SU-DHL-6 (cell line): Measurements from ENCODE around the gene RUVBL2.

ENCODE experiments used
- H2AFZ ChIP-seq: fragments of 200-600 bp; sonication (generic); 2 replicates; pipeline ENCODE4 v1.6.1; 2014; ENCODE audit warnings: low read depth, mild to moderate bottlenecking, moderate library complexity, mixed read lengths, antibody characterized with exemption, low read length; ENCODE audit not compliant: severe bottlenecking
- H3F3A ChIP-seq: fragments of 200-600 bp; shearing (Covaris generic); 2 replicates; pipeline ENCODE4 v1.6.0; 2016; ENCODE audit warnings: antibody characterized with exemption, mild to moderate bottlenecking; ENCODE audit not compliant: insufficient read depth
- H3K27ac ChIP-seq: fragments of 200-600 bp; sonication (generic); 2 replicates; pipeline ENCODE4 v1.5.1; 2016; ENCODE audit warnings: low read depth, mild to moderate bottlenecking, low read length, moderate library complexity, mixed read lengths
- H3K27me3 ChIP-seq: fragments of 200-600 bp; sonication (generic), shearing (Covaris generic); 2 replicates; pipeline ENCODE4 v1.6.0; 2014; ENCODE audit warnings: mild to moderate bottlenecking, low read length
- H3K36me3 ChIP-seq: fragments of 200-600 bp; sonication (generic); 2 replicates; pipeline ENCODE4 v1.6.1; 2014; ENCODE audit warnings: mild to moderate bottlenecking, low read length, mixed read lengths
- H3K4me2 ChIP-seq: fragments of 300-600, 200-600 bp; shearing (Covaris generic), sonication (generic); 2 replicates; pipeline ENCODE4 v1.6.0; 2014; ENCODE audit warnings: low read length, low read depth, mild to moderate bottlenecking; ENCODE audit not compliant: poor library complexity, severe bottlenecking
- H3K4me3 ChIP-seq: fragments of 200-600 bp; sonication (generic); 2 replicates; pipeline ENCODE4 v1.5.1; 2014; ENCODE audit warnings: antibody characterized with exemption, low read length, mild to moderate bottlenecking, mixed read lengths; ENCODE audit not compliant: insufficient read depth, poor library complexity, severe bottlenecking
- H3K79me2 ChIP-seq: fragments of 200-600 bp; sonication (generic); 2 replicates; pipeline ENCODE4 v1.6.1; 2014; ENCODE audit warnings: mild to moderate bottlenecking, low read length, moderate library complexity; ENCODE audit not compliant: insufficient read depth
- H3K9ac ChIP-seq: fragments of 200-600 bp; sonication (generic); 2 replicates; pipeline ENCODE4 v1.7.0; 2014; ENCODE audit warnings: mild to moderate bottlenecking, low read length
- H3K9me2 ChIP-seq: fragments of 200-600 bp; sonication (generic); replicated peaks from 2 replicates; pipeline ENCODE4 v1.6.1; 2014; ENCODE audit warnings: low read length; ENCODE audit not compliant: insufficient read depth
- H3K9me3 ChIP-seq: fragments of 200-600 bp; sonication (generic); 2 replicates; pipeline ENCODE4 v1.6.1; 2014; ENCODE audit warnings: low read length, mixed read lengths; ENCODE audit not compliant: insufficient read depth
- H4K20me1 ChIP-seq: fragments of 200-600 bp; sonication (generic); 2 replicates; pipeline ENCODE4 v1.6.1; 2014; ENCODE audit warnings: low read depth, mild to moderate bottlenecking, antibody characterized with exemption, low read length, moderate library complexity, mixed read lengths
- CTCF ChIP-seq: fragments of 200-600 bp; sonication (generic); IDR thresholded peaks from one replicate; pipeline ENCODE4 v1.5.1; 2017; ENCODE audit warnings: antibody characterized with exemption, mild to moderate bottlenecking, low read length, moderate library complexity; ENCODE audit not compliant: insufficient read depth, poor library complexity, severe bottlenecking
- EZH2phosphoT487 ChIP-seq: fragments of 200-600 bp; sonication (generic), shearing (Covaris generic); conservative IDR thresholded peaks from 2 replicates; pipeline ENCODE4 v1.6.1; 2018; ENCODE audit warnings: mild to moderate bottlenecking, antibody characterized with exemption, low read length, moderate library complexity, mixed read lengths

Gene RUVBL2

GRCh38 chr19:48982280-48982679 is 11.4 kb upstream of the RUVBL2 start:
- Histone ChIP-seq H3K9me2 (no peaks in the 10 kb centered on the region), H3K27ac (no peak overlapping the region), H4K20me1 (no peaks in the 10 kb centered on the region), H3K27me3 (no peaks in the 10 kb centered on the region), H3K79me2 (no peaks in the 10 kb centered on the region), H3K9ac (no peak overlapping the region), H3K4me3 (no peak overlapping the region), H3K36me3 (no peaks in the 10 kb centered on the region), H3K4me2 (no peak overlapping the region), H3K9me3 (no peaks in the 10 kb centered on the region), H3F3A (no peaks in the 10 kb centered on the region), H2AFZ (no peak overlapping the region)
- no peak for TF ChIP-seq CTCF
- no peak for TF ChIP-seq EZH2phosphoT487

- H3F3A ChIP-seq = no peaks in the 10 kb centered on the region
- H3K4me3 ChIP-seq = no peak overlapping the region
- H4K20me1 ChIP-seq = no peaks in the 10 kb centered on the region
- no peak overlapping the region for H2AFZ ChIP-seq
- no peaks in the 10 kb centered on the region for H3K9me2 ChIP-seq
- H3K9me3 ChIP-seq = no peaks in the 10 kb centered on the region
- no peaks in the 10 kb centered on the region for H3K79me2 ChIP-seq
- no peak overlapping the region for H3K9ac ChIP-seq
- no peak overlapping the region for H3K27ac ChIP-seq
- no peaks in the 10 kb centered on the region for H3K27me3 ChIP-seq
- H3K36me3 ChIP-seq = no peaks in the 10 kb centered on the region
- TF ChIP-seq CTCF (no peak), EZH2phosphoT487 (no peak)
- H3K4me2 ChIP-seq = no peak overlapping the region
These were observed 8.0 kb upstream of the RUVBL2 start for GRCh38 chr19:48985711-48986110.

- no peak overlapping the region for H3K4me3 ChIP-seq
- H4K20me1 ChIP-seq = no peaks in the 10 kb centered on the region
- no peaks in the 10 kb centered on the region for H3K36me3 ChIP-seq
- H3K9me3 ChIP-seq = no peaks in the 10 kb centered on the region
- no peaks in the 10 kb centered on the region for H3K79me2 ChIP-seq
- no peak overlapping the region for H2AFZ ChIP-seq
- H3K9me2 ChIP-seq = no peaks in the 10 kb centered on the region
- H3K4me2 ChIP-seq = no peak overlapping the region
- no peaks in the 10 kb centered on the region for H3K27me3 ChIP-seq
- H3K9ac ChIP-seq = no peak overlapping the region
- TF ChIP-seq EZH2phosphoT487 (no peak), CTCF (no peak)
- H3K27ac ChIP-seq = no peak overlapping the region
- H3F3A ChIP-seq = no peaks in the 10 kb centered on the region
These were observed 7.5 kb upstream of the RUVBL2 start for GRCh38 chr19:48986211-48986610.

GRCh38 chr19:48987323-48987722 is 6.4 kb upstream of the RUVBL2 start:
- H3K4me3 ChIP-seq = no peak overlapping the region
- no peaks in the 10 kb centered on the region for H3K36me3 ChIP-seq
- TF ChIP-seq EZH2phosphoT487 (no peak), CTCF (no peak)
- no peak overlapping the region for H3K4me2 ChIP-seq
- no peak overlapping the region for H3K9ac ChIP-seq
- no peaks in the 10 kb centered on the region for H4K20me1 ChIP-seq
- no peaks in the 10 kb centered on the region for H3F3A ChIP-seq
- no peak overlapping the region for H3K27ac ChIP-seq
- H3K27me3 ChIP-seq = no peaks in the 10 kb centered on the region
- no peaks in the 10 kb centered on the region for H3K9me2 ChIP-seq
- no peak overlapping the region for H2AFZ ChIP-seq
- peaks cover 7% of the 10 kb centered on the region for H3K79me2 ChIP-seq
- no peaks in the 10 kb centered on the region for H3K9me3 ChIP-seq
